HG02759 (cell line): Measurements from ENCODE around the gene API5.
A peak's percentile ranks its signal among the peaks of the same experiment; 100 is the strongest.

Source experiments
- ATAC-seq: cut with Tn5 transposase; IDR thresholded peaks from one replicate; pipeline ENCODE4 v1.9.1; 2021; ENCODE audit warnings: mild to moderate bottlenecking, moderate library complexity; ENCODE audit not compliant: unreplicated experiment

Gene API5

DNA sequence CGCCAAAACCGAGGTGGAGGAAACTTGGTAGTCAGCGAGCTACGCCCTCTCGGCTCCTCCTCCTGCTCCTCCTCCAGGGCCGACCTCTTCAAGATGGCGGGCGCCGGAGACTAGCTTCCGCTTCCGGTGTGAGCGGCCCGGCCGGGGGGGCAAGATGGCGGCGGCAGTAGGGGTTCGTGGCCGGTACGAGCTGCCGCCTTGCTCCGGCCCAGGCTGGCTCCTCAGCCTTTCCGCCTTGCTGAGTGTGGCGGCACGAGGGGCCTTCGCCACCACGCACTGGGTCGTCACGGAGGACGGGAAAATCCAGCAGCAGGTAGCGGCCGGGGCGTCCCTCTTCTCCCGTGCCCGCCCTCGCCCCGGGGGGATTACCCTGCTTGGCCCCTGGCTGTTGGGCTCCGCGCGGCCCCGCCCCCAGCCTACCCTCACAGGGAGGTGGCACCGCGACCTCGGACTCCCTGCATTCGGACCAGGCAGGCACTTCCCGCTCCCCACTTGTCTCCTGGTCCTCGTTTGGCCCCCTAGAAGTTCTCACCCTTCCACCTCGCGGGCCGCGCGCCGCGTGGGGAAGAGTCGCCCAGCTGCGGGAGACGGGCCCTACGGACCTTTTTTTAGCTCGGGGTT lies 47.1 kb downstream of the API5 start, which contains the start of gene TTC17:
Gene TTC17 (plus strand): TSS at position 120 of the 621 bp plus-strand sequence. CDS start 35 bp downstream, at position 155.
- ATAC-seq, result peak; percentile 97

DNA sequence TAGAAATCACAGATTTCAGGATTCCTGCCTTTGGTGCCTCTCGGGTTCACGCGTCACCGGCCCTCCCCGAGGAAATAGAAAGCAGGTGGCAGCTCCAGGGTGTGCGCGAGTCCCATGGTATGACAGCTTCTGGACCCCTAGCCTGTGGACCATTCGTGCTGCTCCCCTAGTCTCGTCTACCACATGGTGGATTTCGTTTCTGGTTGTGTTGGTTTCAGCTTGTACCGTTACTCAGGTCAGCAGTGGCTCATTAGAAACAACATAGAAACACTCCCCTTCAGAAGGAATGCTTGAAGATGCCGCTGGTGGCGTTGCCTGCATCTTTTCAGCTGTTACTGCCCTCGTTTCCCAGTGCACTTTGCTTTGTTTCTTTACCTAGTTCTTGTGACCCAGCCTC lies 47.6 kb downstream of the API5 start:
- peak; percentile 35 for ATAC-seq

DNA sequence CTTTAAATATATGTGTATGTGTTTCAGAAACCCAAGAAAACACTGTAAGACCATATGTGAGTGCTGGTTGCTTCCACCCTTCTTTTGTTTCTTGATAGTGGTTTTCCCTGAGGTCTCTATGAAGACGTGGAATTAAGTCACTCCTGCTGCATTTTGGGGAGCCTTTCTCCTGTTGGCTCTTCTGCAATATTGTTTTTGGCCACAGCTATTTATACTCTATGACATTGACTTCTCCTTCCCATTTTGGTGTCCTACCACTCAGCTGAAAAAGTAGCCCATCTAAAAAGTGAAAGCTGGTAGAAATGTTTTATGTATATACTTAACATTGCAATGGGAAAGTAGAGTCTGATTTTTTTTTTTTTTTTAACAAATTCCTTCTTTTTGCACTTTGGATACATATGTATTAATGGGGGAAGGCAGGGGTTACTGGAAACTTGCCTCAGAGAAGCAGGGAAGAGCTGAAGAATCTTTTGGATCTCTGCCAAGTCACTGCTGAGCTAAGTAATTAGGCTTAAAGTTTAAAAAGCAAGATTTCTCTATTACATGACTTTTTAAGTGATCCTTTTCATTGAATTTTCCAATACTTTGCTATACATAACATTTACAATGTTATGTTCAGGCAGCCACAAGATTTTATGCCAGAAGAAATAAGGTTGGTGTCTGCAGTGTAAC lies 48.7 kb downstream of the API5 start:
- ATAC-seq, result no peak

DNA sequence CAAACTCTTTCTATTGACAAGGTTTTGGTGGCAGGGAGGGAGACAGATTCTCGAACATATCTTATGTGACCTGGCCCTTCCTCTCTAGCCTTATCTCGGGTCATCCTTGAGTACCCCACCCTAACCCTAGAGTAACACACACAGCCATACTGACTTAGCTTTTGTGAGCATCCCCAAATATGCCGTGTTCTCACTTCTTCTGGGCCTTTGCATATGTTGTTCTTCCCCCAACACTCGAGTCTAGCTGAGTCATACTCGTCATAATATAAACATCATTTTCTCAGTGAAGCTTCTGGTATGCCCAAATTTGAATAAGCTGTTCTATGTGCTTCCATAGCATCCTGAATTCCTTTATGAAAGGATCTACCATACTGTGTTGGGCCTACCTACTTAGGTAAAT lies 54.9 kb downstream of the API5 start:
- no peak for ATAC-seq

DNA sequence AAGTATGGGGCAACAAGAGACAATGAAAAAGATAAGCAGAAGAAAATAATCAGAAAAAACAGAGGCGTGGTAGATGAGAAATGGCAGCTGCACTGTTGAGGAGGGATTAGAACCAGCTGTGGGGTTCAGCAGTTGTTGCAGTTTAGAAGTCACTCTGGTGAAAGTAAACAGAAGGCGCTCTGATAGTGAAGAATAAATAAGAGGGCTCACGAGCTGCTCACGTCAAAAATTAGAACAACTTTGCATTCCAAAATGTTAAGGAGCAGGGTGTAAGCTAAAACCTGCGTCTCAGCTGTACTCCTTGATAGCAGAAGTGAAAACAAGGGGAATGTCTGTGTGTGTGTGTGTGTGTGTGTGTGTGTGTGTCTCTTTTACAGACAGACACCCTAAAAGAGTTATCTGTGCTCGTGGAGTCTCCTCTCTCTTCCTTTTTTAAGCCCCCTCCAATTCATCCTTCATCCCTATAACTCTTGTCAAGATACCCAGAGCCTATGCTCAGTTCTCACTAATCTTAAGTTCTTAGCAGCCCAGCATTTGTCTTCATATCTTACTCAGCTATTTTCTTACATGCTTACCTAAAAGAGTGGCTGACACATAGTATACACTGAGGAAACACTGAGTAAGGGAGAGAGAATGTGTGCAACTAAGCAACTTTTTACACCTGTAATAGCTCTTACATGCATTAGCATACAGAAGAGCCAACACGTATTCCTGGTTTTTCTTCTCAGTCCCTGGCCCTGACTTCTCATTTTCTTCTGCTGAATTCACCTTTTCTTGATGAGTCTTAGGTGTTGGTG lies 55.8 kb downstream of the API5 start:
- ATAC-seq, result peak; percentile 57

DNA sequence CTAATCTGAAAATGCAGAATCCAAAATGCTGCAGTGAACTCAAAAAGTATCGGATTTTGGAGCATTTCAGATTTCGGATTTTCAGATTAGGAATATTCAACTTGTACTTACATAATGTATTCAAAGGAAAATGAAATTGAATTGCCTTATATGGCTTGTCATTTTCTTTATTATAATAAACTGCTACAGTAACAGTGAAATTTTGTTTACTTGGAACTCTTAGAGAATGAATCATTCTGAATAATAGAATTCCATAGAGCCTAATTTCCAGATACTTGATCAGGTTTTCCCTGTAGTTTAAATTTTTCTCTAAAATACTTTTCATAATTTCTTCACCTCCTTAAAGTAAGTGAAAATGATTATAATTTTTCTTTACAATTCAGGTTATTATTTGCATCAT lies 64.3 kb downstream of the API5 start:
- ATAC-seq, result no peak

DNA sequence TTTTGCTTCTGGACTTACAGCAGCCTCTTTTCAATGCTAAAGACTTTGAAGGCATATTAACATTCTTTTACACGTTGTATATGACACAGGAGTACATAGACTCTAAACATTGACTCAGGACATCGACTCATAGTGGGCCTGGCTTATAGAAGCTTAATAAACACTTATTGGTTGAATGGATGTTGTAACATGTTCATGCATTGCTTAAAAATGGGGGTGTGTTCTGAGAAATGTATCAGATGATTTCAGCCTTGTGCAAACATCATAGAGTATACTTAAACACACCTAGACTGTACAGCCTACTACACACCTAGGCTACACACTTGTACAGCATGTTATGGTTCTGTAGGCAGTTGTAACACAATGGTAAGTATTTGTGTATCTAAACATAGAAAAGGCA lies 64.8 kb downstream of the API5 start:
- ATAC-seq, result no peak

DNA sequence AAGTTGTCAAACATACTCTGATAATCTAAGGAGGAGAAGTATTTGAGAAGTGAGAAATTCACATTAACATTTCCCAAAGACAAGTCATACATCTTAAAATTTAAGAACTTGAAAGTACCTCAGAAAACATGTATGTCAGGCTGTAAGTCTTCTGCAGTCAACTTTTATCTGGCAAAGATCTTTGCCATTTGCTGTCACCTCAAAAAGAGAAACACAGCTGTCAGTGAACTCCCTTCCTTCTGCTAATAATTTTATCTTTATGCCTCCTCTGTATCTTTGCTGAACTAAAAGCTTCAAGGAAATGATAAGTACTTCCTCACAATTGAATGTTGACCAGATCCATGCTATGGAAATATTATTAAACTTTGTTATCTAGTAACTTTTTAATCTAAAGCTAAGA lies 65.6 kb downstream of the API5 start:
- no peak for ATAC-seq

DNA sequence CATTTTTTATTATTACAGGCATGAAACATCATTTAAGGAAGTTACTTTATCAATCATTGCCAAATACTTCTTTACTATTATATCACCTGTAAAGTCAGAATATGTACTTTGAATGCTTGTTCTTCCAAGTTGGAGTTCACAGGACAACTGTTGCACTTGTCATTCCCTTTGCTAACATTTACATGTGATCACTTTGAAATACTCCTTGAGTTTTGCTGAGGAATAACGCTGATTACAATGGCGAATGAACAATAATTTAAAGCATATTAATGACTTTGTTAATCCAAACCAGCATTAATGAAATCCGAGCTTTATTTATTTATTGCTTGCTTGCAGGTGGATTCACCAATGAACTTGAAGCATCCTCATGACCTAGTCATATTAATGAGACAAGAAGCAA lies 67.1 kb downstream of the API5 start:
- no peak for ATAC-seq

DNA sequence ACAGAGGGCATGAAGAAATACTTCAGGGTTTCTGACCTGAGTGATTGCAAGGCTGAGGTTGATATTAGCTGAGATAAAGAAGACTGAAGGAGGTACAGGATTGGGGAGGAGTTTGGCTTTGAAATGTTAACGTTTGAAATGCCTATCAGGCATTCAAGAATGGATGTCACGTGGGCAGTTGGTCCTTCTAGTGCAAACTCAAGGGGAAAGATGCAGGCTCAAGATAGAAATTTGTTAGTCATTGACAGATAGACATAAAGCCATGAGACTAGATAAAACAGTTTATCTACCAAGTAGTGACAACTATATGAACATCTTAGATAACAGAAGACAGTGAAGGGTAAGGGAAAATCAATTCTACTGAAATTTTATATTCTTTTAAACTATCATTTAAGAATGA lies 70.0 kb downstream of the API5 start:
- ATAC-seq, result no peak

DNA sequence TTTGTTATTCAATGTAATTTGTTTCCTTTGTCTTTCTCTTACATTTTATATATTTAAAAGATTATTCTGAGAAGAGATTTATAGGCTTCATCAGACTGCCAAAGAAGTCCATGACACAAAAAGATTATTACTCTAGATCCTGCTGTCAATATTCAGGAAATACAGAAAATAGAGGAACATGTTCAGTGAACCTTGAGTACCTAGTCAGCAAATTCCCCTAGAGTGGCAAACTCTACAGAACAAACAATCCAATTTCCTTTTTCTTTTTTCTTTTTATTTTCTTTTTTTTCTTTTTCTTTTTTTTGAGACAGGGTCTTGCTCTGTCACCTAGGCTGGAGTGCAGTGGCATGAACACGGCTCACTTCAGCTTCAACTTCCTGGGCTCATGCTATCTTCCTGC lies 70.8 kb downstream of the API5 start:
- no peak for ATAC-seq

DNA sequence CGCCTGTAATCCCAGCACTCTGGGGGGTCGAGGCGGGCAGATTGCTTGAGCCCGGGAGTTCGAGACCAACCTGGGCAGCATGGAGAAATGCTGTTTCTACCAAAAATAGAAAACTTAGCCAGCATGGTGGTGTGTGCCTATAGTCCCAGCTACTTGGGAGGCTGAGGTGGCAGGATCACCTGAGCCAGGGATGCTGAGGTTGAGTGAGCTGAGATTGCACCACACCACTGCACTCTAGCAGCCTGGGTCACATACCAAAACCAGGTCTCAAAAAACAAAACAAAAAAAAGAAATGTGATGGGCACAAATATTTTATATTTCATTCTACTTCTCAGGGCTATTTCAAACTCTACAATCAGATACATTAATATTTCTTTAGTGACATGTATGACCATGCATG lies 72.6 kb downstream of the API5 start:
- ATAC-seq, result no peak

DNA sequence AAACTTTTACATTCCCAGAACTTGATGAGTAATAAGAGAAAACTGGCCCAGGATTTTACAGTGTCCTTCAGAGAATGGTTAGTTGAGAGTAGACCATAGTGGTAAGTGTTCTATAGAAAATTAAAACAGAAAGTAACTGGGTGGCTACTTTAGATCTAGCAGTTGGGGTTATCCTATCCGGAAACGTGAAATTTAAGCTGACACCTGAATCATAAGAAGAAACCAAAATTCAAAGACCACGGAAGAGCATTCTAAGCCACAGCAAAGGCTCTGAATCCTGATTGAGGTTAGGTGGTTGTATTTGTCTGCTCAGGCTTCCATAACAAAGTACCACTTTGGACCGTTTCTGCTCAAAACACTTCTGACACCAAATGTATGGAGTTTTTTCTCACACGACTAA lies 80.9 kb downstream of the API5 start:
- ATAC-seq, result no peak

DNA sequence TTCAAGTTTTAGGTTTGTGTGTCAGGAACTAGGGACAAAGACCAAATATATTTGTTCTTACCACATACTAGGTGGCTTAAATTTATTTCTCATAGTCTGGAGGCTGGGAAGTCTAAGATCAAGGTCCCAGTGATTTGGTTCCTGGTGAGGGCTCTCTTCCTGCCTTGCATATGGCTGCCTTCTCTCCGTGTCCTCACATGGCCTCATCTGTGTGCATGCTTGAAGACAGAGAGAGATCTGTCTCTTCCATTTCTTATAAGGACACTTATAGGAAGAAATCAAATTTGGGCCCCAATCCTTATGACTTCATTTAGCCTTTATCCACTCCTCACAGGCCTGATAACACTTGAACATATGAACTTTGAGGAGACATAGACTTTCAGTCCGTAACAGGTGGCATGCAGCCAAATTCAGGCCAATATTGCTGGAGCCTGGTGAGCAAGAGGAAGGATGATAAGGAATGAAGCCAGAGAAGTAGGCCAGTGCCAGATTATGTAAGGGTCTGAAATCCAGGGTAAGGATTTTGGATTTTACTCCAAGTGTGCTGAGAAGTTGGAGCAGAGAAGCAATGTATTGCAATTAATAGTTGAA lies 82.1 kb downstream of the API5 start:
- no peak for ATAC-seq
